HepG2 (cell line): ENCODE data around the gene PTCH1. TPM values are rescaled to one million over a fixed set of nuclear protein-coding genes. Genes with fewer than 3 reads are reported as not detected.

Experiments used
- ATAC-seq: fragments of 200-7000 bp; cut with Tn5 transposase; 3 replicates; pipeline ENCODE4 v1.9.1; 2020; ENCODE audit warnings: mild to moderate bottlenecking, moderate library complexity
- BruUV-seq: library from RNA; stranded (reverse); fragments of 400-500 nt; replicated peaks from 2 replicates; lab custom pipeline; 2021; lab: Mats Ljungman, UMichigan
- CTCF ChIA-PET: fragments of 300-600 bp; formaldehyde crosslinking; extraction: SDS; loops from one replicate; lab custom pipeline; 2021; ENCODE audit warnings: low total read pairs, inconsistent platforms, low intra/inter-chr PET ratio; lab: Yijun Ruan, JAX
- POLR2A ChIA-PET: fragments of 350-600 bp; sonication (Branson Sonifier 250); formaldehyde crosslinking; loops from one replicate; lab custom pipeline; 2020; ENCODE audit warnings: antibody characterized with exemption, inconsistent platforms; lab: Yijun Ruan, JAX
- DNase-seq: peaks from one replicate; pipeline ENCODE4 v3.0.0-alpha.2; 2015; ENCODE audit warnings: low spot score
- FAIRE-seq: peaks from 3 replicates; lab custom pipeline; 2011; peaks lifted over from hg19 to GRCh38; lab: Jason Lieb, UNC
- H2AFZ ChIP-seq: one replicate; pipeline ENCODE4 v1.6.1; 2011; ENCODE audit warnings: low read length, inconsistent platforms
- H3K27ac ChIP-seq: fragments of 300-600 bp; 3 replicates; pipeline ENCODE4 v1.8.0; 2011; ENCODE audit warnings: mixed run types, mild to moderate bottlenecking, mixed read lengths, low read length, inconsistent platforms; ENCODE audit not compliant: insufficient read depth; ENCODE audit errors: extremely low read length
- H3K27me3 ChIP-seq, 2 experiments: fragments of 200-600 bp in 1 of 2; 2 replicates in 1 of 2; 3 replicates in 1 of 2; pipeline versions ENCODE4 v1.6.0 to v1.8.0; 2011; ENCODE audit warnings: low read length in 2 of 2, mild to moderate bottlenecking in 2 of 2, moderate library complexity in 2 of 2, inconsistent platforms in 1 of 2; ENCODE audit not compliant: insufficient read depth in 2 of 2, control insufficient read depth in 1 of 2
- H3K36me3 ChIP-seq, 2 experiments: fragments of 200-600 bp in 1 of 2; replicated peaks in 1 of 2; 2 replicates in 1 of 2; 3 replicates in 1 of 2; pipeline versions ENCODE4 v1.5.1 to v1.8.0; 2011; ENCODE audit warnings: low read length in 2 of 2, inconsistent platforms in 1 of 2; ENCODE audit not compliant: insufficient read depth in 2 of 2, control insufficient read depth in 1 of 2
- H3K4me1 ChIP-seq: 2 replicates; pipeline ENCODE4 v1.5.1; 2012; ENCODE audit warnings: low read length, inconsistent platforms; ENCODE audit not compliant: insufficient read depth
- H3K4me2 ChIP-seq: 2 replicates; pipeline ENCODE4 v1.6.0; 2011; ENCODE audit warnings: low read depth, low read length, inconsistent platforms
- H3K4me3 ChIP-seq, 3 experiments: fragments of 200-600 bp in 1 of 3; sonication (generic), shearing (Covaris generic) in 1 of 3; replicated peaks in 1 of 3; 2 replicates each; pipeline ENCODE4 v1.5.1; 2011 to 2016; ENCODE audit warnings: low read length in 3 of 3, inconsistent platforms in 2 of 3, low read depth in 2 of 3, mild to moderate bottlenecking in 2 of 3, control low read depth in 1 of 3, mixed read lengths in 1 of 3; ENCODE audit not compliant: insufficient read depth in 1 of 3
- H3K79me2 ChIP-seq: one replicate; pipeline ENCODE4 v1.6.1; 2011; ENCODE audit warnings: low read length, inconsistent platforms; ENCODE audit not compliant: insufficient read depth
- H3K9ac ChIP-seq: 2 replicates; pipeline ENCODE4 v1.6.0; 2011; ENCODE audit warnings: mild to moderate bottlenecking, low read depth, low read length, inconsistent platforms; ENCODE audit not compliant: insufficient read depth
- H3K9me3 ChIP-seq: 2 replicates; pipeline ENCODE4 v1.5.1; 2012; ENCODE audit warnings: mild to moderate bottlenecking, low read length
- H4K20me1 ChIP-seq: 2 replicates; pipeline ENCODE4 v1.6.0; 2011; ENCODE audit warnings: inconsistent platforms, mild to moderate bottlenecking, low read length, moderate library complexity; ENCODE audit not compliant: insufficient read depth
- ELK4 ChIP-seq: sonication (generic); formaldehyde crosslinking; IDR thresholded peaks from 2 replicates; pipeline ENCODE4 v1.9.0; 2021; ENCODE audit warnings: missing genetic modification reagents, borderline replicate concordance
- HNF4A ChIP-seq: sonication (generic); formaldehyde crosslinking; IDR thresholded peaks from 2 replicates; pipeline ENCODE4 v1.4.0; 2020; ENCODE audit warnings: missing genetic modification reagents
- NFATC3 ChIP-seq: sonication (generic); formaldehyde crosslinking; IDR thresholded peaks from 2 replicates; pipeline ENCODE4 v1.5.1; 2020; ENCODE audit warnings: mild to moderate bottlenecking, missing genetic modification reagents
- PHF20 ChIP-seq: sonication (generic); formaldehyde crosslinking; IDR thresholded peaks from 2 replicates; pipeline ENCODE4 v1.5.0; 2020; ENCODE audit warnings: mild to moderate bottlenecking, missing genetic modification reagents
- RFX1 ChIP-seq: fragments of 450-650 bp; IDR thresholded peaks from 2 replicates; pipeline ENCODE4 v1.6.1; 2017
- ZFAT ChIP-seq: sonication (generic); formaldehyde crosslinking; conservative IDR thresholded peaks from 2 replicates; pipeline ENCODE4 v1.8.1; 2023; ENCODE audit warnings: missing genetic modification reagents, inconsistent platforms
- ZNF224 ChIP-seq: sonication (generic); formaldehyde crosslinking; IDR thresholded peaks from 2 replicates; pipeline ENCODE4 v1.5.0; 2020; ENCODE audit warnings: mild to moderate bottlenecking, missing genetic modification reagents
- ZNF616 ChIP-seq: sonication (generic); formaldehyde crosslinking; IDR thresholded peaks from 2 replicates; pipeline ENCODE4 v1.5.0; 2020; ENCODE audit warnings: low read depth, mild to moderate bottlenecking, missing genetic modification reagents
- ZNF746 ChIP-seq: sonication (generic); formaldehyde crosslinking; IDR thresholded peaks from 2 replicates; pipeline ENCODE4 v1.8.0; 2022; ENCODE audit warnings: mild to moderate bottlenecking, missing genetic modification reagents
- WGBS: methylation state at CpG from one replicate; pipeline ENCODE4 v1.1.6; 2017; ENCODE audit warnings: low lambda C conversion rate; 5-methylcytosine and 5-hydroxymethylcytosine counted together
- in situ Hi-C: cut with HindIII; loops from 2 replicates; pipeline ENCODE4 v1.10.0; 2017; ENCODE audit warnings: low pct_unique_long_range_greater_than_20kb; ENCODE audit not compliant: extremely low pct_ligation_motif_present
- intact Hi-C: fragments of 100-400 bp; cut with micrococcal nuclease; formaldehyde crosslinking; loops from one replicate; pipeline ENCODE4 v1.10.0; 2022; ENCODE audit not compliant: unreplicated experiment
- polyA plus RNA-seq, 8 experiments: library from polyadenylated mRNA; depleted of rRNA in 3 of 8; stranded (reverse) in 7 of 8; unstranded in 1 of 8; fragments of >200 nt; fragmentation: Illumina TruSeq in 4 of 8; extraction: Trizol in 4 of 8; gene quantifications; 2 replicates each; pipeline versions ENCODE4 v1.2.1 to v1.2.3, GENCODE V29; 2011 to 2016; ENCODE audit warnings: low read depth in 4 of 8, missing spikeins in 1 of 8, mixed read lengths in 1 of 8; ENCODE audit not compliant: insufficient read depth in 1 of 8
- total RNA-seq, 5 experiments: library from RNA; depleted of rRNA; stranded (reverse); fragments of >200 nt; fragmentation: Illumina TruSeq; extraction: Trizol; gene quantifications; 2 replicates each; pipeline ENCODE4 v1.2.3, GENCODE V29; 2016; ENCODE audit warnings: low read depth in 1 of 5
- TF ChIP-seq, protein P1 (sequence below): sonication (generic); formaldehyde crosslinking; IDR thresholded peaks from 2 replicates; pipeline ENCODE4 v1.8.1; 2022; ENCODE audit warnings: mild to moderate bottlenecking, missing genetic modification reagents
- TF ChIP-seq, protein P2 (sequence below): sonication (generic); formaldehyde crosslinking; IDR thresholded peaks from 2 replicates; pipeline ENCODE4 v1.8.0; 2022; ENCODE audit warnings: mild to moderate bottlenecking, missing genetic modification reagents
- TF ChIP-seq, protein P3 (sequence below): sonication (generic); formaldehyde crosslinking; IDR thresholded peaks from 2 replicates; pipeline ENCODE4 v1.4.0; 2020; ENCODE audit warnings: mild to moderate bottlenecking, missing genetic modification reagents

PTCH1 gene
- total and polyA plus RNA-seq, 2 of the 13 experiments (the other 11 are each of a cell fraction or from before 2014, with no cell fraction given): 2.8 to 3.9 TPM

DNA sequence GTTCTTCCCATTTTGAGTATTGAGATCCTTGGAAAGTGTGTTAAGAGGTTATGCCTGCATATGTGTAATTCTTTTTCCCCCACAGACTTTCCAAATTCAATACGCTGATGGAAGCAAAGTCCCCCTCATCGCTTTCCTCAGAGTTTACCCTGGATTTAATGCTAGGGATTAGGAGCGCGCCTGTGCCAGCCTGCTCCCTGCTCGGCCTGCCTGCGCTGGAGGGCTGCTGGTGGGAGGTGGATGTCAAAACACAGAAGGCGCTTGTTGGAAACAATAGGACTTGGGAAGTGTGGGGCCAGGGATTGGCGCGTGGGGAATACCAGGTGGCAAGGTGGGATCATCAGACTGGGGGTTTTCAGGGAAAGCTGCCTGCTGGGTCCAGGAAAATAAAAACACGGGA is 39.8 kb upstream of the PTCH1 start:
- no peak overlapping the region for H3K4me3 ChIP-seq
- H4K20me1 ChIP-seq: no peaks in the 10 kb centered on the region
- H3K4me1 ChIP-seq: no peaks in the 10 kb centered on the region
- ChIA-PET POLR2A (no interaction called here), CTCF (no interaction called here)
- peaks cover 3 to 37% of the 10 kb centered on the region in 2 experiments; a peak in 4 of 5 replicates for H3K27me3 ChIP-seq
- in situ Hi-C loops: no loop called here
- no peaks in the 10 kb centered on the region for H3K9me3 ChIP-seq
- no peak for DNase-seq
- BruUV-seq: no TSS peak
- WGBS: 85% methylated on average over 10 of the region's 10 CpGs
- no peak overlapping the region for H2AFZ ChIP-seq
- H3K4me2 ChIP-seq: no peak overlapping the region
- no peak overlapping the region for H3K27ac ChIP-seq
- intact Hi-C loops: no loop called here
- H3K9ac ChIP-seq: no peak overlapping the region
- no peak for FAIRE-seq
- ATAC-seq: no peak
- no peaks in the 10 kb centered on the region for H3K36me3 ChIP-seq
- TF ChIP-seq PHF20 (CRISPR knock-in tag) (no peak), ELK4 (no peak)
- no peaks in the 10 kb centered on the region for H3K79me2 ChIP-seq

- peaks cover 0 to 24% of the 10 kb centered on the region in 2 experiments; a peak in 2 of 5 replicates for H3K27me3 ChIP-seq
- H3K9ac ChIP-seq: no peak overlapping the region
- no TSS peak for BruUV-seq
- no peak overlapping the region for H3K4me2 ChIP-seq
- intact Hi-C loops (no loop called here), in situ Hi-C loops (no loop called here)
- no peaks in the 10 kb centered on the region for H3K4me1 ChIP-seq
- no peak overlapping the region for H2AFZ ChIP-seq
- no peak for DNase-seq
- FAIRE-seq: no peak
- no peak overlapping the region for H3K4me3 ChIP-seq
- H3K9me3 ChIP-seq: no peaks in the 10 kb centered on the region
- 60% methylated on average over 18 of the region's 43 CpGs for WGBS
- no peaks in the 10 kb centered on the region for H3K79me2 ChIP-seq
- ATAC-seq: no peak
- H3K36me3 ChIP-seq: no peaks in the 10 kb centered on the region
- H4K20me1 ChIP-seq: no peaks in the 10 kb centered on the region
- CTCF ChIA-PET: no interaction called here
- POLR2A ChIA-PET: no interaction called here
- no peak overlapping the region for H3K27ac ChIP-seq
- TF ChIP-seq, protein P1, sequence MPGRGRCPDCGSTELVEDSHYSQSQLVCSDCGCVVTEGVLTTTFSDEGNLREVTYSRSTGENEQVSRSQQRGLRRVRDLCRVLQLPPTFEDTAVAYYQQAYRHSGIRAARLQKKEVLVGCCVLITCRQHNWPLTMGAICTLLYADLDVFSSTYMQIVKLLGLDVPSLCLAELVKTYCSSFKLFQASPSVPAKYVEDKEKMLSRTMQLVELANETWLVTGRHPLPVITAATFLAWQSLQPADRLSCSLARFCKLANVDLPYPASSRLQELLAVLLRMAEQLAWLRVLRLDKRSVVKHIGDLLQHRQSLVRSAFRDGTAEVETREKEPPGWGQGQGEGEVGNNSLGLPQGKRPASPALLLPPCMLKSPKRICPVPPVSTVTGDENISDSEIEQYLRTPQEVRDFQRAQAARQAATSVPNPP: no peak
- no peak for TF ChIP-seq HNF4A (CRISPR knock-in tag)
- no peak for TF ChIP-seq RFX1
- TF ChIP-seq, protein P2, sequence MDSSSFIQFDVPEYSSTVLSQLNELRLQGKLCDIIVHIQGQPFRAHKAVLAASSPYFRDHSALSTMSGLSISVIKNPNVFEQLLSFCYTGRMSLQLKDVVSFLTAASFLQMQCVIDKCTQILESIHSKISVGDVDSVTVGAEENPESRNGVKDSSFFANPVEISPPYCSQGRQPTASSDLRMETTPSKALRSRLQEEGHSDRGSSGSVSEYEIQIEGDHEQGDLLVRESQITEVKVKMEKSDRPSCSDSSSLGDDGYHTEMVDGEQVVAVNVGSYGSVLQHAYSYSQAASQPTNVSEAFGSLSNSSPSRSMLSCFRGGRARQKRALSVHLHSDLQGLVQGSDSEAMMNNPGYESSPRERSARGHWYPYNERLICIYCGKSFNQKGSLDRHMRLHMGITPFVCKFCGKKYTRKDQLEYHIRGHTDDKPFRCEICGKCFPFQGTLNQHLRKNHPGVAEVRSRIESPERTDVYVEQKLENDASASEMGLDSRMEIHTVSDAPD: no peak
- no peak for TF ChIP-seq ZNF746
- no peak for TF ChIP-seq ZFAT (CRISPR knock-in tag)
- TF ChIP-seq, protein P3, sequence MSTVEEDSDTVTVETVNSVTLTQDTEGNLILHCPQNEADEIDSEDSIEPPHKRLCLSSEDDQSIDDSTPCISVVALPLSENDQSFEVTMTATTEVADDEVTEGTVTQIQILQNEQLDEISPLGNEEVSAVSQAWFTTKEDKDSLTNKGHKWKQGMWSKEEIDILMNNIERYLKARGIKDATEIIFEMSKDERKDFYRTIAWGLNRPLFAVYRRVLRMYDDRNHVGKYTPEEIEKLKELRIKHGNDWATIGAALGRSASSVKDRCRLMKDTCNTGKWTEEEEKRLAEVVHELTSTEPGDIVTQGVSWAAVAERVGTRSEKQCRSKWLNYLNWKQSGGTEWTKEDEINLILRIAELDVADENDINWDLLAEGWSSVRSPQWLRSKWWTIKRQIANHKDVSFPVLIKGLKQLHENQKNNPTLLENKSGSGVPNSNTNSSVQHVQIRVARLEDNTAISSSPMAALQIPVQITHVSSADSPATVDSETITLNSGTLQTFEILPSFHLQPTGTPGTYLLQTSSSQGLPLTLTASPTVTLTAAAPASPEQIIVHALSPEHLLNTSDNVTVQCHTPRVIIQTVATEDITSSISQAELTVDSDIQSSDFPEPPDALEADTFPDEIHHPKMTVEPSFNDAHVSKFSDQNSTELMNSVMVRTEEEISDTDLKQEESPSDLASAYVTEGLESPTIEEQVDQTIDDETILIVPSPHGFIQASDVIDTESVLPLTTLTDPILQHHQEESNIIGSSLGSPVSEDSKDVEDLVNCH (CRISPR knock-in tag): no peak
- no peak for TF ChIP-seq NFATC3 (CRISPR knock-in tag)
- no peak for TF ChIP-seq ZNF224 (CRISPR knock-in tag)
- no peak for TF ChIP-seq ZNF616 (CRISPR knock-in tag)
Measured at GRCh38 chr9:95552814-95553546, 36.2 kb upstream of the PTCH1 start.
